ENCODE results near the gene CLPTM1L. TPM values are rescaled to one million over a fixed set of nuclear protein-coding genes. Genes with fewer than 3 reads are reported as not detected.
"Not testable (repeated sequence)": the region's sequence is repeated elsewhere in the genome, so short reads cannot be mapped to it uniquely, and the experiment has no call there.

CLPTM1L gene
- total and polyA plus RNA-seq, 9 of the 15 experiments (the other 6 are each of a cell fraction or from before 2014, with no cell fraction given) = 3.5 to 217 (median 177) TPM

DNA sequence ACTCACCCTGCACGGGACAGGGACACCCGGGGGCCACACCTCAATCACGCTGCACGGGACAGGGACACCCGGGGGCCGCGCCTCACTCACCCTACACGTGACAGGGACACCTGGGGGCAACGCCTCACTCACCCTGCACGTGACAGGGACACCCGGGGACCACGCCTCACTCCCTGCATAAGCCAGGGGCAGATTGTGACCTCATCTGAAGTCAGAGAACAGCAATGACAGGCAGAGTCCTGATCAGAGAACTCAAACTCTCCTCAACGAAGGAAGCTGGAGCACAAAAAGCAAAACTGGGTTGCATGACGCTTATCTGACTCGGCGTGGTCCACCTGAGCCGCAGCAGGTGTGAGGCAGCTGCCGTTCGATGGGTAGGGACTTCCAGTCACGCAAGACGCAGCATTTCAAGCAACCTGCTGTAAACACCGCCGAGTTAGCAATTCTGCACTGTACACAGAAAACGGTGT, 53.3 kb downstream of the CLPTM1L start (continued):
- TF ChIP-seq, protein P1, sequence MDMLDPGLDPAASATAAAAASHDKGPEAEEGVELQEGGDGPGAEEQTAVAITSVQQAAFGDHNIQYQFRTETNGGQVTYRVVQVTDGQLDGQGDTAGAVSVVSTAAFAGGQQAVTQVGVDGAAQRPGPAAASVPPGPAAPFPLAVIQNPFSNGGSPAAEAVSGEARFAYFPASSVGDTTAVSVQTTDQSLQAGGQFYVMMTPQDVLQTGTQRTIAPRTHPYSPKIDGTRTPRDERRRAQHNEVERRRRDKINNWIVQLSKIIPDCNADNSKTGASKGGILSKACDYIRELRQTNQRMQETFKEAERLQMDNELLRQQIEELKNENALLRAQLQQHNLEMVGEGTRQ (CRISPR knock-in tag; IDR thresholded peaks at IDR 0.05) = peak; percentile 19; the same call in 1 of the 2 replicates

DNA sequence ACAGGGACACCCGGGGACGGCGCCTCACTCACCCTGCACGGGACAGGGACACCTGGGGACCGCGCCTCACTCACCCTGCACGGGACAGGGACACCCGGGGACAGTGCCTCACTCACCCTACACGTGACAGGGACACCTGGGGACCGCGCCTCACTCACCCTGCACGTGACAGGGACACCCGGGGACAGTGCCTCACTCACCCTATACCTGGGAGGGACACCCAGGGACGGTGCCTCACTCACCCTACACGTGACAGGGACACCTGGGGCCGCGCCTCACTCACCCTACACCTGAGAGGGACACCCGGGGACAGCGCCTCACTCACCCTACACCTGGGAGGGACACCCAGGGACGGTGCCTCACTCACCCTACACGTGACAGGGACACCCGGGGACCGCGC, 53.9 kb downstream of the CLPTM1L start:
- H3K9me3 ChIP-seq (replicated peaks; ENCODE audit: control insufficient read depth, insufficient read depth, low read depth, low read length); H3K36me3 ChIP-seq (ENCODE audit: control insufficient read depth, insufficient read depth, low read length); BruUV-seq (replicated peaks); H3K79me2 ChIP-seq (ENCODE audit: control insufficient read depth, insufficient read depth, low read length); ATAC-seq; DNase-seq (ENCODE audit: extremely low read depth in 1 of 4, low spot score in 3 of 4); H3K9ac ChIP-seq (ENCODE audit: insufficient read depth in 1 of 2, low read depth in 2 of 2, low read length in 2 of 2); H3K9me1 ChIP-seq (ENCODE audit: control insufficient read depth, insufficient read depth, low read length); CTCF ChIA-PET (ENCODE audit: low intra/inter-chr PET ratio); H3K27ac ChIP-seq (ENCODE audit: extremely low read depth, low read depth, low read length); in situ Hi-C loops (cut with MboI); H2AFZ ChIP-seq (ENCODE audit: low read depth, low read length); FAIRE-seq; H3K4me3 ChIP-seq; H3K4me2 ChIP-seq (ENCODE audit: insufficient read depth, low read length); POLR2A ChIA-PET; intact Hi-C loops (cut with micrococcal nuclease); H4K20me1 ChIP-seq (replicated peaks; ENCODE audit: control insufficient read depth, insufficient read depth, low read length): not testable (repeated sequence)
- Histone ChIP-seq H3K27me3 (ENCODE audit: control insufficient read depth in 2 of 2, insufficient read depth in 2 of 2, low read length in 2 of 2) (peaks cover 8 to 57% of the 10 kb centered on the region in 2 experiments), H3K4me1 (replicated peaks in 1 of 2; ENCODE audit: control insufficient read depth in 2 of 2, insufficient read depth in 2 of 2, low read length in 2 of 2) (peaks cover 0 to 60% of the 10 kb centered on the region in 2 experiments; a peak in 2 of 5 replicates)
- 41% methylated on average over 20 of the region's 24 CpGs for WGBS (ENCODE audit: insufficient coverage, low coverage, missing lambda C conversion rate)

DNA sequence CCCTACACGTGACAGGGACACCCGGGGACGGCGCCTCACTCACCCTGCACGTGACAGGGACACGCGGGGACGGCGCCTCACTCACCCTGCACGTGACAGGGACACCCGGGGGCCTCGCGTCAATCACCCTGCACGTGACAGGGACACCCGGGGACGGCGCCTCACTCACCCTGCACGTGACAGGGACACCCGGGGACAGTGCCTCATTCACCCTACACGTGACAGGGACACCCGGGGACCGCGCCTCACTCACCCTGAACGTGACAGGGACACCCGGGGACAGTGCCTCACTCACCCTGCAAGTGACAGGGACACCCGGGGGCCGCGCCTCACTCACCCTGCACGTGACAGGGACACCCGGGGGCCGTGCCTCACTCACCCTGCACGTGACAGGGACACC, 55.3 kb downstream of the CLPTM1L start:
- FAIRE-seq; H2AFZ ChIP-seq (ENCODE audit: low read depth, low read length); H3K79me2 ChIP-seq (ENCODE audit: control insufficient read depth, insufficient read depth, low read length); POLR2A ChIA-PET; ATAC-seq; CTCF ChIA-PET (ENCODE audit: low intra/inter-chr PET ratio); H3K36me3 ChIP-seq (ENCODE audit: control insufficient read depth, insufficient read depth, low read length); BruUV-seq (replicated peaks); H3K9ac ChIP-seq (ENCODE audit: insufficient read depth in 1 of 2, low read depth in 2 of 2, low read length in 2 of 2); H4K20me1 ChIP-seq (replicated peaks; ENCODE audit: control insufficient read depth, insufficient read depth, low read length); H3K9me3 ChIP-seq (replicated peaks; ENCODE audit: control insufficient read depth, insufficient read depth, low read depth, low read length); H3K4me3 ChIP-seq; H3K9me1 ChIP-seq (ENCODE audit: control insufficient read depth, insufficient read depth, low read length); DNase-seq (ENCODE audit: extremely low read depth in 1 of 4, low spot score in 3 of 4); intact Hi-C loops (cut with micrococcal nuclease); H3K4me2 ChIP-seq (ENCODE audit: insufficient read depth, low read length); in situ Hi-C loops (cut with MboI); H3K27ac ChIP-seq (ENCODE audit: extremely low read depth, low read depth, low read length): not testable (repeated sequence)
- 32% methylated on average over 15 of the region's 32 CpGs for WGBS (ENCODE audit: insufficient coverage, low coverage, missing lambda C conversion rate)
- Histone ChIP-seq H3K4me1 (replicated peaks in 1 of 2; ENCODE audit: control insufficient read depth in 2 of 2, insufficient read depth in 2 of 2, low read length in 2 of 2) (peaks cover 0 to 47% of the 10 kb centered on the region in 2 experiments; a peak in 2 of 5 replicates), H3K27me3 (ENCODE audit: control insufficient read depth in 2 of 2, insufficient read depth in 2 of 2, low read length in 2 of 2) (peaks cover 9 to 59% of the 10 kb centered on the region in 2 experiments)

All from K562 (cell line).